ENCODE data around the gene ATG4D. TPM values are rescaled to one million over a fixed set of nuclear protein-coding genes. Genes with fewer than 3 reads are reported as not detected.

ATG4D gene
- total and polyA plus RNA-seq, 3 experiments from 2014 or later: 28.9 to 45.1 (median 44.4) TPM

DNA sequence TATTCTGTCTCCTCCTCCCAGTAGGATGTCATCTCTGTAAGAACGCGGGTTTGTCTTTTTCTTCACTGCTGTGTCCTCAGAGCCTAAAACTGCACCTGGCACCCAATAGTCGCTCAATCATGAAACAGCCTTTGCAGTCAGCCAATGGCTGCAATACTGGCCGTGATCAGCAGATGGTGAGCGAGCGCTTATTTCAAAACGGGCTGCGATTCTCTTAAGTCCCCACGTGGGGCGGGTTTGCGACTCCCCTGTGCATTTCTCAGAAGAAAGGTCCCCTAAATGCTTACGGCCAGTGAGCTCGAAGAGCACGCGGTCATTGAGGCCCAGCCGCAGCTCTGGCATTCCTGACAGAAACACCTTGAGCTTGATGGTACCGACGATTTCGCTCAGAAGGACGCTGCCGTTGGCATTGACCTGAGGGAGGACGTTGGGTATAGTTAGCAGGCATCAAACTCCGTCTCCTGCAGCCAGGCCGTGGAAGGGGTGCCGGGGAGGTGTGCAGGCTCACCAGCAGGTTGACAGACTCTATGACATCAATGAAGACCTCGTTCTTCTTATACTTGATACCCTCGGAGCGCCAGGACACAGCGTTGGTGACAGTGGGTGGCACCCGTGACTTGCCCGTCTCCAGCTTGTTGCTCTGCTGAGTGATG is 37.4 kb downstream of the ATG4D start:
- Mint-ChIP-seq H3K27me3 (peaks cover 3 to 5% of the 10 kb centered on the region in 2 donors), H3K27ac (peak overlapping the region in 3 of 8 donors; percentile 18 to 82 (median 44)), H3K4me1 (peaks cover 15 to 26% (median 18%) of the 10 kb centered on the region in 3 donors), H3K4me3 (peak overlapping the region in 3 of 7 donors; percentile 4 to 23 (median 13)), H3K36me3 (no peaks in the 10 kb centered on the region), H3K9me3 (no peaks in the 10 kb centered on the region)
- Histone ChIP-seq H3K27me3 (ENCODE audit: insufficient read depth, low read length, poor library complexity, severe bottlenecking) (no peaks in the 10 kb centered on the region), H3K4me3 (ENCODE audit: low read length) (no peak overlapping the region), H3K36me3 (ENCODE audit: insufficient read depth, low read length) (no peaks in the 10 kb centered on the region), H3K9me3 (ENCODE audit: low read length) (no peaks in the 10 kb centered on the region), H3K4me1 (ENCODE audit: insufficient read depth, low read length) (peaks cover 5% of the 10 kb centered on the region), H3K27ac (ENCODE audit: low read depth, low read length) (no peak overlapping the region)
- DNase-seq: peak; percentile 80 to 91 (median 82)
- POLR2A ChIA-PET: interaction anchor here (1.2 to 2.1 kb wide), 3 partner anchors 22 to 72 kb away, joined by 15 to 24 read pairs (median 17); no protein-coding TSS in a partner anchor
- CTCF ChIA-PET: interaction anchor here (0.5 to 12.1 kb wide), 39 partner anchors 8 to 285 kb away, joined by 3 to 371 read pairs (median 4); partner anchors contain the start of genes KRI1 and QTRT1

DNA sequence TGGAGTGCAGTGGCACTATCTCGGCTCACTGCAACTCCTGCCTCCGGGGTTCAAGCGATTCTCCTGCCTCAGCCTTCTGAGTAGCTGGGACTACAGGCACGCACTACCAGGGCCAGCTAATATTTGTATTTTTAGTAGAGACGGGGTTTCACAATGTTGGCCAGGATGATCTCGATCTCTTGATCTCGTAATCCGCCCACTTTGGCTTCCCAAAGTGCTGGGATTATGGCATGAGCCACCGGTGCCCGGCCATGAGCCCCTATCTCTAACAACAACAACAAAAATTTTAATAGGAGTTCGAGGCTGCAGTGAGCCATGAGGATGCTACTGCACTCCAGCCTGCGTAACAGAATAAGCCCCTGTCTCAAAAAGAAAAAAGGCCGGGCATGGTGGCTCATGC is 38.4 kb downstream of the ATG4D start:
- Mint-ChIP-seq H3K4me3 (no peak overlapping the region), H3K9me3 (no peaks in the 10 kb centered on the region), H3K36me3 (no peaks in the 10 kb centered on the region), H3K27ac (no peak overlapping the region), H3K4me1 (peaks cover 15 to 26% (median 18%) of the 10 kb centered on the region in 3 donors), H3K27me3 (peaks cover 3 to 5% of the 10 kb centered on the region in 2 donors)
- no peaks in the 10 kb centered on the region for H3K9me3 ChIP-seq (ENCODE audit: low read length)
- no peaks in the 10 kb centered on the region for H3K36me3 ChIP-seq (ENCODE audit: insufficient read depth, low read length)
- DNase-seq: no peak
- H3K27me3 ChIP-seq (ENCODE audit: insufficient read depth, low read length, poor library complexity, severe bottlenecking): no peaks in the 10 kb centered on the region
- H3K4me1 ChIP-seq (ENCODE audit: insufficient read depth, low read length): peaks cover 5% of the 10 kb centered on the region
- ChIA-PET CTCF (interaction anchor here (0.7 to 12.1 kb wide), 26 partner anchors 9 to 117 kb away, joined by 3 to 371 read pairs (median 6); partner anchors contain the start of gene QTRT1), POLR2A (interaction anchor here (0.7 to 2.1 kb wide), 5 partner anchors 13 to 71 kb away, joined by 3 to 24 read pairs (median 15); no protein-coding TSS in a partner anchor)
- no peak overlapping the region for H3K4me3 ChIP-seq (ENCODE audit: low read length)
- H3K27ac ChIP-seq (ENCODE audit: low read depth, low read length): no peak overlapping the region

DNA sequence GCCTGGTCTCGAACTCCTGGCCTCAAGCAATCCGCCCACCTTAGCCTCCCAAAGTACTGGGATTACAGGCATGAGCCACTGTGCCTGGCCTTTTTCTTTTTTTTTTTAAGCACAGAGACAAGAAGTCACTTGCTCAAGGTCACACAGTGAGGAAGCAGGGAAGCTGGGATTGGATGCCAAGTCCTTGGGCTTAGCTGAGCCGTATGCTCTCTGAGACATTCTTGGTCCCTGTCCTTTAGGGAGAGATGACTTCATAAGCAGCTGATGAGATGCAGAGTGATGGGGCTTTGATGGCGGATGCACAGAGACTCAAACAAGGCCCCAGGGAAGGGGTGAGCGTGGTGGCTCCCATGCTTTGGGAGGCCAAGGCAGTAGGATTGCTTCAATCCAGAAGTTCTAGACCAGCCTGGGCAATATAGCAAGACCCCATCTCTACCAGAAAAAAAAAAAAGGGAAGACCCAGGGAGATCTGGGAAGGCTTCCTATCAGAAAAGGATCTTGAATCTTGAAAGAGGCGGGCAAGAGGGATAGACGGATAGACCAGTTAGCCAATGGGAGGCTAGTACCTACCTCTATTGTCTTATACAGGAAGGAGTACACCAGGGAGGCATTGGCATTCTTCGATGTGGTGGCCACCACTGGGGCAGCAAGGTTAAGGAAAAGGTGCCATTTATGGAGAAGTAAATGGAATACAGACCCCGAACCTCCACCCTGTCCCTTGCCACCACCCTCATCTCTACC is 39.5 kb downstream of the ATG4D start:
- Histone ChIP-seq H3K4me1 (ENCODE audit: insufficient read depth, low read length) (peaks cover 5% of the 10 kb centered on the region), H3K36me3 (ENCODE audit: insufficient read depth, low read length) (no peaks in the 10 kb centered on the region), H3K27me3 (ENCODE audit: insufficient read depth, low read length, poor library complexity, severe bottlenecking) (no peaks in the 10 kb centered on the region), H3K4me3 (ENCODE audit: low read length) (no peak overlapping the region), H3K27ac (ENCODE audit: low read depth, low read length) (no peak overlapping the region), H3K9me3 (ENCODE audit: low read length) (no peaks in the 10 kb centered on the region)
- H3K4me1 Mint-ChIP-seq: peaks cover 19 to 34% (median 27%) of the 10 kb centered on the region in 3 donors
- no peak overlapping the region for H3K27ac Mint-ChIP-seq
- POLR2A ChIA-PET: no interaction called here
- H3K27me3 Mint-ChIP-seq: peaks cover 7 to 11% of the 10 kb centered on the region in 2 donors
- no peak overlapping the region for H3K4me3 Mint-ChIP-seq
- H3K36me3 Mint-ChIP-seq: peaks cover 0 to 2% (median 0%) of the 10 kb centered on the region in 3 donors
- H3K9me3 Mint-ChIP-seq: peaks cover 0 to 1% (median 0%) of the 10 kb centered on the region in 5 donors
- CTCF ChIA-PET: interaction anchor here (1.3 to 12.1 kb wide), 4 partner anchors 19 to 115 kb away, joined by 3 to 371 read pairs (median 83); partner anchors contain the start of gene QTRT1
- DNase-seq: no peak

DNA sequence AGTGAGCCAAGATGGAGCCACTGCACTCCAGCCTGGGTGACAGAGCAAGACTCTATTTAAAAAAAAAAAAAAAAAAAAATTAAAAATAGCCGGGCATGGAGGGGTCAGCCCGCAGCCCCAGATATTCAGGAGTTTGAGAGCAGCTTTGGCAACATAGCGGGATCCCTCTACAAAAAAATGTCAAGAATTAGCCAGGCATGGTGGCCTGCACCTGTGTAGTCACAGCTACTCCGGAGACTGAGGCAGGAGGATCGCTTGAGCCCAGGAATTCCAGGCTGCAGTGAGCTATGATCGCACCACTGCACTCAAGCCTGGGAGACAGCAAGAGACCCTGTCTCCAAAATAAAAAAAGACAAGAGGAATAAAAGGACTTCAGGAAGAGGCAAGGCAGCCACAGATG is 42.7 kb downstream of the ATG4D start:
- H3K4me3 ChIP-seq (ENCODE audit: low read length): no peak overlapping the region
- POLR2A ChIA-PET: no interaction called here
- H3K27ac Mint-ChIP-seq: peak overlapping the region in 1 of 8 donors; percentile 83

DNA sequence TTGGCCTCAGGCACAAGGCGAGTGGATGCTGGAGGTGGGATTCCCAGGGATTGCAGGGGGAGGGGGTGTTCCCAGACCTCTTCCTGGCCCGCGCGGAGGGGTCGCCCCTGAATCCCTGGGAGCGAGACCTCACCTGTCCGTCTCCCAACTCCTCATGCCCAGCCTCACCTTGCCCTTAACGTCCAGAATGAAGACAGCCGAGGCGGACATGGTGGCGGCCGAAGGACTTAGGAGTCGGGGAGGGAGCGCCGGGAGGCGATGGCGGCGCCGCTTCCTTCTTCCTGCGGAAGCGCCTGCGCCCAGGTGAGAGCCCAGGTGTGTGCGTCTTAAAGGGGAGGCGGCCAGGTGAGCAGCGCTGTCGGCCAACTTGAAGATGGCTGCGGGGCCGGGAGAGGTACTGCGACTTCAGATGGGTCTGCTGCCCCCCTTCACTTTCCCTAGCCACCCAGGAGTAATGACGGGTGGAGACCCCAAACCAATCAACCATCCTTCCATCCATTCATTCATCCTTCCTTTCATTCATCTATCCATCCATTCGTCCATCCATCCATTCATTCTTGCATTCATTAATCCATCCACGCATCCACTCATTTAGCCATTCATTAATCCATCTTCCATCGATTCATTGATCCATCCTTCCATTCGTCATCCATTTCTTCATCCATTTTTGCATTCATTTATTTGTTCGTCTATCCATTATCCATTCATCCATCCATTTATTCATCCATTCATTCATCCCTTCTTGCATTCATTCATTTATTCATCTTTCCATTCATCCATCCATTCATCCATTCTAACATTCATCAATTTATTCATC is 43.5 kb downstream of the ATG4D start, which contains the start of gene AP1M2:
Gene AP1M2 (minus strand): TSS at position 291 of the 817 bp plus-strand sequence. CDS start 81 bp downstream, at position 210.
- peak within 1 kb of the TSS in 2 of 8 donors; percentile 2 to 83 for H3K27ac Mint-ChIP-seq
- ChIA-PET POLR2A (no interaction called here), CTCF (no interaction called here)
- DNase-seq: no peak
- H3K36me3 ChIP-seq (ENCODE audit: insufficient read depth, low read length): no peaks in the 10 kb centered on the region
- no peaks in the 10 kb centered on the region for H3K9me3 ChIP-seq (ENCODE audit: low read length)
- H3K4me1 ChIP-seq (ENCODE audit: insufficient read depth, low read length): no peaks in the 10 kb centered on the region
- H3K27me3 ChIP-seq (ENCODE audit: insufficient read depth, low read length, poor library complexity, severe bottlenecking): no peaks in the 10 kb centered on the region
- H3K4me3 Mint-ChIP-seq: peak within 1 kb of the TSS in 1 of 7 donors; percentile 13
- peaks cover 0 to 2% (median 0%) of the 10 kb centered on the region in 3 donors for H3K36me3 Mint-ChIP-seq
- peaks cover 7 to 8% of the 10 kb centered on the region in 2 donors for H3K27me3 Mint-ChIP-seq
- H3K9me3 Mint-ChIP-seq: peaks cover 0 to 1% (median 0%) of the 10 kb centered on the region in 5 donors
- peaks cover 14 to 23% (median 20%) of the 10 kb centered on the region in 3 donors for H3K4me1 Mint-ChIP-seq
- H3K27ac ChIP-seq (ENCODE audit: low read depth, low read length): no peak within 1 kb of the TSS
- no peak within 1 kb of the TSS for H3K4me3 ChIP-seq (ENCODE audit: low read length)

More for the DNA sequence above, 42.7 kb downstream of the ATG4D start:
- no peaks in the 10 kb centered on the region for H3K27me3 ChIP-seq (ENCODE audit: insufficient read depth, low read length, poor library complexity, severe bottlenecking)
- peaks cover 7 to 8% of the 10 kb centered on the region in 2 donors for H3K27me3 Mint-ChIP-seq
- peaks cover 0 to 1% (median 0%) of the 10 kb centered on the region in 5 donors for H3K9me3 Mint-ChIP-seq
- CTCF ChIA-PET: interaction anchor here (0.6 to 12.1 kb wide), 2 partner anchors 60 to 160 kb away, joined by 3 to 371 read pairs; no protein-coding TSS in a partner anchor
- H3K4me1 Mint-ChIP-seq: peaks cover 14 to 26% (median 20%) of the 10 kb centered on the region in 3 donors
- H3K27ac ChIP-seq (ENCODE audit: low read depth, low read length): no peak overlapping the region
- peaks cover 1% of the 10 kb centered on the region for H3K4me1 ChIP-seq (ENCODE audit: insufficient read depth, low read length)
- H3K36me3 Mint-ChIP-seq: peaks cover 0 to 2% (median 0%) of the 10 kb centered on the region in 3 donors
- no peak overlapping the region for H3K4me3 Mint-ChIP-seq
- no peaks in the 10 kb centered on the region for H3K9me3 ChIP-seq (ENCODE audit: low read length)
- no peaks in the 10 kb centered on the region for H3K36me3 ChIP-seq (ENCODE audit: insufficient read depth, low read length)
- no peak for DNase-seq

DNA sequence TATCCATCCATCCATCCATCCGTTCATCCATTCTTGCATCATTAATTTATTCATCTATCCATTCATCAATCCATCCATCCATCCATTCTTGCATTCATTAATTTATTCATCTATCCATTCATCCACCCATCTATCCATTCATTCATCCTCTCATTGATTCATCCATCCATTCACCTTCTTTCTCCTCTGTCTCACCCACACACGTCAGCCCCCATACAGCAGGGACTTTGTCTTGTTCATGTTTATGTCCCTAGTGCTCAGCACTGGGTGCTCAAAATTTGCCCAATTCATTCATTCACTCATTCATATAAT is 44.1 kb downstream of the ATG4D start:
- Histone ChIP-seq H3K4me1 (ENCODE audit: insufficient read depth, low read length) (no peaks in the 10 kb centered on the region), H3K27me3 (ENCODE audit: insufficient read depth, low read length, poor library complexity, severe bottlenecking) (no peaks in the 10 kb centered on the region), H3K36me3 (ENCODE audit: insufficient read depth, low read length) (no peaks in the 10 kb centered on the region), H3K27ac (ENCODE audit: low read depth, low read length) (no peak overlapping the region), H3K4me3 (ENCODE audit: low read length) (no peak overlapping the region), H3K9me3 (ENCODE audit: low read length) (no peaks in the 10 kb centered on the region)
- H3K27ac Mint-ChIP-seq: peak overlapping the region in 1 of 8 donors; percentile 2
- H3K27me3 Mint-ChIP-seq: peaks cover 7 to 8% of the 10 kb centered on the region in 2 donors
- H3K4me1 Mint-ChIP-seq: peaks cover 14 to 23% (median 20%) of the 10 kb centered on the region in 3 donors
- POLR2A ChIA-PET: no interaction called here
- peaks cover 0 to 2% (median 0%) of the 10 kb centered on the region in 3 donors for H3K36me3 Mint-ChIP-seq
- H3K4me3 Mint-ChIP-seq: no peak overlapping the region
- CTCF ChIA-PET: no interaction called here
- H3K9me3 Mint-ChIP-seq: peaks cover 0 to 1% (median 0%) of the 10 kb centered on the region in 5 donors
- DNase-seq: no peak

DNA sequence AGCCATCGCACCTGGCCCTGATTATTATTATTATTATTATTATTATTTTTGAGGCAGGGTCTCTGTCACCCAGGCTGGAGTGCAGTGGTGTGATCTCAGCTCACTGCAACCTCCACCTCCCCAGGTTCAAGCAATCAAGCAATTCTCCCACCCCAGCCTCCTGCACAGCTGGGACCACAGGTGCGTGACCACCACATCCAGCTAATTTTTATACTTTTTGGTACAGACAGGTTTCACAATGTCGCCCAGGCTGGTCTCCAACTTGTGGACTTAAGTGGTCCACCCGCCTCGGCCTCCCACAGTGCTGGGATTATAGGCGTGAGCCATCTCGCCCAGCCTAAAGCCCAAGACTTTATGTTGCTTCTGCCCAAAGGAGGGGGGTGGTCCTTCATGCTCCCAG is 49.4 kb downstream of the ATG4D start:
- no peak overlapping the region for H3K27ac Mint-ChIP-seq
- H3K27me3 Mint-ChIP-seq: no peaks in the 10 kb centered on the region
- Histone ChIP-seq H3K27ac (ENCODE audit: low read depth, low read length) (no peak overlapping the region), H3K27me3 (ENCODE audit: insufficient read depth, low read length, poor library complexity, severe bottlenecking) (no peaks in the 10 kb centered on the region), H3K4me3 (ENCODE audit: low read length) (no peak overlapping the region), H3K4me1 (ENCODE audit: insufficient read depth, low read length) (peaks cover 16% of the 10 kb centered on the region), H3K36me3 (ENCODE audit: insufficient read depth, low read length) (no peaks in the 10 kb centered on the region), H3K9me3 (ENCODE audit: low read length) (no peaks in the 10 kb centered on the region)
- H3K4me1 Mint-ChIP-seq: peaks cover 24 to 26% (median 24%) of the 10 kb centered on the region in 3 donors
- no peaks in the 10 kb centered on the region for H3K9me3 Mint-ChIP-seq
- no peak overlapping the region for H3K4me3 Mint-ChIP-seq
- POLR2A ChIA-PET: no interaction called here
- no peak for DNase-seq
- CTCF ChIA-PET: interaction anchor here (5.0 to 5.9 kb wide), 2 partner anchors 12 to 50 kb away, joined by 31 to 33 read pairs; no protein-coding TSS in a partner anchor
- no peaks in the 10 kb centered on the region for H3K36me3 Mint-ChIP-seq

All from CD8-positive, alpha-beta memory T cell (primary cell).